Suppressor macrophage treated with lipopolysaccharide for 4 hours (primary cell): Measurements from ENCODE around the gene CHST12.
"Not testable (repeated sequence)": the region's sequence is repeated elsewhere in the genome, so short reads cannot be mapped to it uniquely, and the experiment has no call there.

Experiments
- DNase-seq: peaks from one replicate; pipeline ENCODE4 v3.0.0-alpha.2; 2020

The CHST12 gene

DNA sequence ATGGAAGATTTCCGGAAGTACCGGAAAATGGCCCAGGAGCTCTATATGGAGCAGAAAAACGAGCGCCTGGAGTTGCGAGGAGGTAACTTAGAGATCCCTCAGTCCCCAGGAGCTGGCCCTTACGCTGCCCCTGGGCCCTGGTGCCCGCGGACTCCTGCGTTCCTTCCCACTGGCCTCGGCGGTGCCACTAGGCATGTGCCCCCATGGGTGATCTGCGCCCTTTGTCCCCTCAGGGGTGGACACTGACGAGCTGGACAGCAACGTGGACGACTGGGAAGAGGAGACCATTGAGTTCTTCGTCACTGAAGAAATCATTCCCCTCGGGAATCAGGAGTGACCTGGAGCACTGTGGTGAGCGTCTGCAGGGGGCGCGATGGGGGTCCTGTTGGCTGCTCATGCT lies 24.2 kb upstream of the CHST12 start:
- no peak for DNase-seq

DNA sequence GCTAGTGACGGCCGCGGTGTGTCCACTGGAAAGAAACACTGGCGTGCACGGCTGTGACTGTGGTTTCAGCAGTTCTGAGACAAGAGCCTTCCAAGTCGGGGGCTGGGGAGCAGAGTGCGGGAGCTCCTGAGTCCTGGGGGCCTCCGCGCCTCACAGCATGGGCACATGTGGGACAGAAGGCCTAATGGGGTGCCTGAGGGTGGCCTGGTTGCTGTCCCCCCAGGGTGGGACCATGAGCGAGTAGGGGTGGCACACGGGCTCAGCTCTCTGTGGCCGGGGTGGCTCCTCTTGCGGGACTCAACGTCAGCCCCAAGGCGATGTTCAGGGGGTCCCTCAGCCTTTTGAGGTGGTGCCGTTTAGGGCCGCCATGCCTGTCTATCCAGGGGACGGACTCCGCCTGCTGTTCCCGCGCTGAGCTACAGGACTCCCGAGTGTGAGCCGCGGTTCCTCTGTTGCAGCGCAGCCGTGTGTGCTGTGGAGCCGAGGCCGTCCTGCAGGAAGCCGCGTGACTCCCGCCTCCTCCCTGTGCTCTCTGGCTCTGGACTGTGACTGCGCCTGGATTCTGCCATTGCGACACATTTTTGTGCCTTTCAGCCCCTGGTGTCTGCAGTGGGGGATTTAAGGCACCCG lies 23.5 kb upstream of the CHST12 start:
- no peak for DNase-seq

DNA sequence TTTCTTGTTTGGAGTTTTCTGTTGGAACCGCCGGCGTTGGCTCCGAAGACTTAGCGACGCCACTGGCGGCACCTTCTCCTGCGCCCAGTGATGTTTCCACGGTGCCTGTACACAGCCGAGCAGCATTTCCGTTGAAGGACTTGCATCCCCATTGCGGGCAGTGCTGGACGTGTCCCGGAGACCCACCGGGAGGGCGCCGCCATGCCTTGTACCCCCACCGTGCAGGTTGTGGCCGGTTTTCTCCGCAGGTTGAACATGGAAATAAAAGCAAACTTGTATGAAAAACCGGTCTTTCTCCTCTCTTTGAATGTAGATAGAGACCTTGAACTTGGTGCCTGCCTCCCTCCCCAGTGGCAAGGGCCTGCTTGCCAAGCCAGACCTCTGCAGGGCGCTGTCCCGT lies 22.9 kb upstream of the CHST12 start:
- DNase-seq, result no peak

DNA sequence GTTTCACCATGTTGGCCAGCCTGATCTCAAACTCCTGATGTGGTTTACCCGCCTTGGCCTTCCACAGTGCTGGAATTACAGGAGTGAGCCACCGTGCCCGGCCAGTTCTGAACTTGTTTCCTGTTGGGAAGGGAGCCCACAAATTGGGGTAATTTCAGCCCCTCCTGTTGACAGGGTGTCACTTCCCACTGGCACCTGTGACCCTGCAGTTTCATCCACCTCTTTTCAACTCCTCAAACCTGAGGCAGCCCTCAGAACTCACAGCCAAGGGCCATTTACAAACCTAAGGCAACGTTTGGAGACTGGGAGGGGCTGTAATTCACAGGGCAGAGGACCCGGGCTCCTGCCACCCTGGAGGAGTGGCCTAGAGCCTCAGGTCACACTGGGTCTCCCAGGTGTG lies 22.2 kb upstream of the CHST12 start:
- no peak for DNase-seq

DNA sequence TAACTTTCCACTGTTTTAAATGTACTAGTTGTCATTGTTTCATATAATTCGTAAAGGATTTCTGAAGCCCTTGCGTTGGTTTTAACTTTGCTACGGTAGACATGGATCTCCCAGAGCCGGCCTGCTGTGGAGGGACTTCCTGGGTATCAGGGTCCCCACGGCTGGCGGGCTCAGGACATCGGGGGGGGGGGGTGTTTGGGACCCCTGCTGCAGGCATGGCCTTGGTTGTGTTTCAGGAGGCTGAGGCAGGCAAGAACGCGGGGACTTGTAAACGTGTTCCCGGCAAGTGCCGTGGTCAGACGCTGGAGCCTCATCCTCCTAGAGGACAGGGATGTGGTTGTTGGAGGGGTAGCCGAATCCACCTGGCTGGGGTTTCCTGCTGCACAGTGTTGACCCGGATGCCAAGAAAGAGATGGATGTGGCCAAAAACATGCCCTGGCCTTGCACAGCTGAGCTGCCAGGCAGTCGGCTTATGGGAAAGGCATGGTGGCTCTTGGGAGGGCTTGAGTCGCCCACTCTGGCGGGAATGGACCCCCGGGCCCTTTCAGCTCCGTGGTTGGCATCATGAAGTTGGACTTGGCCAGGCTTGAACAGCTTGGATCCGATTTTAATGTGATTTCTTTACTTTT lies 21.4 kb upstream of the CHST12 start:
- DNase-seq, result no peak

DNA sequence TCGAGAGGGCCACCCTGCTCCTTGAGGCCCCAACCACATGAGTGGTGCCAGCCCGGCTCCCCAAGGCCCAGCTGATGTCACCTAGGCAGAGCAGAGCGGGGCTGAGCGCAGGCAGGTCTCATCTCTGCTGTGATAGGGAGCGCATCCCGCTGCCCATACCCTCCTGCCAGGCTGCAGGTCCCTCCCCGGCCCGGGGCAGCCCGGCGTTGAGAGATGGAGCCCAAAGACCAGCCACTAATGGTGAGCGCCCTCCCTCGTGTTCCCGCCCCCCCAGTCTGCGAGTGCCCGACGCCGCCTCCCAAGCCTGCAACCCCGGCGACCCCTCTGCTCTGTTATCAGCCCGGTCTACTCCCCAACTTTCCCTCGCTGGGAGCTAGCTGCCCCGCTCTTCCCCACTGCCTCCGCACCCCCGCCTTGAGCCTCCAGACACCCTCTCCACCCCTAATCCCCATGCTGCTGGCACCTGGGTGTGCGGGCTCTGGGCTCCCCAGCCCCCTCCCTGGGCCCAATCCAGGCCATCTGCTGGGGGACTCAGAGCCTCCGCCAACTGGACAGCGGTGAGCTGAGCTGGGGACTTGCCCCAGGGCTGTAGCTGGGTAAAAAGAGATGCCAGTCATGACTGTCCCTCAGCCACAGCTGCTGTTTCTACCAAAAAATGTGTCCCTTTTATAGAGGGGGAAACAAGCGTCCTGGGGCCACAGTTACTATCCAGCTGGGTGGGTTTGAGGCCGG lies 19.7 kb upstream of the CHST12 start:
- DNase-seq, result no peak

DNA sequence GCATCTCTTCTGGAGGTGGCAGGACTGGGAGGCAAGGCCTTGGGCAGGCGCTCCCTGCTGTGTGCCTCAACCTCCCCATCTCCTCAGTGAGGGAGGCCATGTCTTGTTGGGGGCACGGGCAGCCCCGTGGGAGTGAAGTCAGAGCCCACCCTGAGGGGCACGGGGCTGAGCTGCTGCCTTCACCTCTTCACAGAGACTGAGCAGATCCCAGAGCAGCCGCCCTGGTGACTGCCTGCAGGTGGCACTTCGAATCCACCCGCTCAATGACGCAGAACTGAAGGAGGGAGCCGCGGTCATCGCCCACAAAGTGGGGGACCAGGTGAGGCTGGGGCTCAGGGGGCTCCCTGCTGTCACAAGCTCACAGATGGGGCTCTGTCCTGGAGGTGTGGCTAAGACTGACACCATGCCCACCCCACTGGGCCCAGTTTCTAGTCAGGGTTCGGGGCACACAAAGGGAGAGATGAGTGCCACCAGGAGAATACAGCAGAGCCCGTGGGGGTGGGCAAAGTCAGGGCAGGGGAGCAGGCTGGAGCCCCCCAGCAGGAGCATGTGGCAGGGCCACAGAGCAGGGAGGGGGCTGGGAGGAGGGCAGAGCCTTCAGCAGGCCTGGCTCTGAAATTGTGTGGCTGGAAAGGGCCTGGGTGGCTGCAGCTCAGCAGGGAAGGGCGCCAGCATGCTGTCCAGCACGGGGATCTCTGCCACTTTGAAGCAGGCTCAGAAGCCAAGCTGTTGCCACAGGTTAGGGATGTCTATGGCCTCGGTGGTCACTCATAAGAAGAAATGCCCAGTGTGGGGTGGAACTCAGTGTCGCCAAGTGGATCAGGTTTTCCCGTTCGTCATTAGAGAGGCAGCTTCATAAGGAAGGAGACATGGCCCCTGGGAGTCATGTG lies 18.8 kb upstream of the CHST12 start:
- DNase-seq, result no peak

DNA sequence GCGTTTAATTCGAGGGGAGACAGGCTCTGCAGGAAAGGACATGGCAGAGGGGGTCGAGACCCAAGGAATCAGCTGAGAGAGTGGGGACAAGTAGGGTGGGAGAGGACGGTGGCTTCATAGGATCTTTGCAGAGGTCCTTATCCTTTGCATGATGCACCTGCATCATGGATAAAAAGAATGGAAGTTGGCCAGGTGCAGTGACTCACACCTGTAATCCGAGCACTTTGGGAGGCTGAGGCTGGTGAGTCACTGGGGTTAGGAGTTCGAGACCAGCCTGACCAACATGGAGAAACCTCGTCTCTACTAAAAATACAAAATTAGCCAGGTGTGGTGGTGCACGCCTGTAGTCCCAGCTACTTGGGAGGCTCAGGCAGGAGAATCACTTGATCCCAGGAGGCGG lies 17.3 kb upstream of the CHST12 start:
- DNase-seq, result not testable (repeated sequence)

DNA sequence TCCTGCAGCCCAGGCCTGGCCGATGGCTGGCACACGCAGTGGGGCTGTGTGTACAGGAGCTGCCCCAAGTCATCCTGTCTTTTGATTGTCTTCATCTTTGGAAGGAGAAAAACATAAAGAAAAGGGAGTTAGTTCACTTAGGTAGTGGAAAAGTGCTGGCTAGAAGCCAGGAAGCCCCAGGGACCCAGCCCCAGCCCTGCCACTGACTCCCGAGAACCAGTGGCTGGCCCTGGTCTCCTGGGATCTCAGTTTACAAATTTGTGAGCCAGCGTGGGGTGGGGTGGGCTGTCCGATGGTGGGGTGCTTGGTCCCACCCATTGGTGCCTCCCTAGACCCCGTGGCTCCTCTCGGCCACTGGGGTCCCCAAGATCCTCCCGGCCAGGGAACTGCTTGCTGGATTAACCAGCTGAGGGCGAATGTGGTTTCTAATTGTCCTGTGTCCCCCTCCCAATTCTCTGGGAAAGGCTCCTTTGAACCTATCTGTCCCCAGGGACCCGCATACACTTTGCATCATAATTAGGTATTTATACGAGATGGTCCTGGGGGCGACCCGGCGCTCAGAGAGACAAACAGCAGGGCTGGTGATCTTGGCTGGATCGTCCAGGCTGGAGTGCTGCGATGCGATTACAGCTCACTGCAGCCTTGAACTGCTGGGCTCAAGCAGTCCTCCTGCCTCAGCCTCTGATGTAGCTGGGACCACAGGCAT lies 16.3 kb upstream of the CHST12 start:
- DNase-seq, result no peak

DNA sequence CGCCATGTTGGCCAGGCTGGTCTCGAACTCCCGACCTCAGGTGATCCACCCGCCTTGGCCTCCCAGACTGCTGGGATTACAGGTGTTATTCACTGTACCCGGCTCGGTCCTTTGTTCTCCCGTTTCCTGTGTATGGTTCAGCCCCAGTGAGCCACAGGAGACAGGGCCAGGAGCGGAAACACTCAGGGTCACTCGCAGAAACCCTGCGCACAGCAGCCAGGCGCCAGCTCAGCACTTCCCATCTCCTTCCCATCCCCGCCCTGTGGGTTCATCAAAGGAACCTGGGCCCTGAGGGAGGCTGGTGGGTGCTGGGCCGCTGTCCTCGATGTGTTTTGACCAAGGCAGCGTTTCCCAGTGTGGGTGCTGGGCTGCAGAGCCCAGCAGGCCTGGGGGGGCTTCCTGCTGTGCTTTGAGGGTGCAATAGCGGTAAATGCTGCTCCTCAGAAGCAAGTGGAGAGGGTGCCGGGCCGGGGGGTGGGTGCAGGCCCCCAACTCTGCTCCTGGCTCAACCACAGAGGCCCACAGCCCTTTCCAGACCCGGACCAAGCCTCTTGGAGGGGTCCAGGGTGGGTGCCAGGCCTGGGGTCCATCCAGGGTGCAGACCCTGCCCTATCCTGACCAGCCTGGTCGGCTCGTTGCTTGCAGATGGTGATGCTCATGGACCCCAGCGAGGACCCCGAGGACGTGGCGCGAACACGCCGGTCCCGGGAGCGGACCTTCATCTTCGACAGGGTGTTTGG lies 15.3 kb upstream of the CHST12 start:
- no peak for DNase-seq

DNA sequence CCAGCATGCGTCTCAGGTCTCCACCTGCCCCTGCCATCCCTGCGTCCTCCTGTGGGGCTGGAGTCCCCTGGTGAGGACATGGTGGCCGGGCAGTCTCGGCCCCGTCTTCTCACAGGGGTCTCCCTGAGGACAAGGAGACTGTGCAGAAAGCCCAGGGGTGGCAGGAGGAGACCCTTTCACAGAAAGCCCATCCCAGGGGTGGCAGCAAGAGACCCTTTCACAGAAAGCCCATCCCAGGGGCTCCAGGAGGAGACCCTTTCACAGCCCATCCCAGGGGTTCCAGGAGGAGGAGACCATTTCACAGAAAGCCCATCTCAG lies 14.8 kb upstream of the CHST12 start:
- no peak for DNase-seq

DNA sequence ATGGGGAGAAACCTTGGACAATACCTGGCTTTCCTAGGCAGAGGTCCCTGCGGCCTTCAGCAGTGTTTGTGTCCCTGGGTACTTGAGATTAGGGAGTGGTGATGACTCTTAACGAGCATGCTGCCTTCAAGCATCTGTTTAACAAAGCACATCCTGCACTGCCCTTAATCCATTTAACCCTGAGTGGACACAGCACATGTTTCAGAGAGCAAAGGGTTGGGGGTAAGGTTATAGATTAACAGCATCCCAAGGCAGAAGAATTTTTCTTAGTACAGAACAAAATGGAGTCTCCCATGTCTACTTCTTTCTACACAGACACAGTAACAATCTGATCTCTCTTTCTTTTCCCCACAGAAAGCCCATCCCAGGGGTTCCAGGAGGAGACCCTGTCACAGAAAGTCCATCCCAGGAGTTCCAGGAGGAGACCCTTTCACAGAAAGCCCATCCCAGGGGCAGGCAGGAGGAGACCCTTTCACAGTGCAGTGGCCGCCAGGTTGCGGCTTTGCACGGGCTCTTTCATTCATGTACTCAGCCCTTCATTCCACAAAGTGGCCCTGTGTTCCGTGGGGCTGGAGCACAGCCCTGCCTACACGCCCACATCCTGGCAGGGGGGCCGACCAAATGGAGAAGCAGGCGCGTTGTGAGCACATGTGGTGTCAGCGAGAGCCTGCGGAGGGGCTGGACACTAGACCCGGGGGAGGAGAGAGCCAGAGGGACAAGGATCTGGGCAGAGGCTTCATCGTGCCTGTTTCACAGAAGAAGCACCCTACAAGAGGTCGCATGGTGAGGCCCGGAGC lies 13.2 kb upstream of the CHST12 start:
- DNase-seq, result peak; percentile 67

DNA sequence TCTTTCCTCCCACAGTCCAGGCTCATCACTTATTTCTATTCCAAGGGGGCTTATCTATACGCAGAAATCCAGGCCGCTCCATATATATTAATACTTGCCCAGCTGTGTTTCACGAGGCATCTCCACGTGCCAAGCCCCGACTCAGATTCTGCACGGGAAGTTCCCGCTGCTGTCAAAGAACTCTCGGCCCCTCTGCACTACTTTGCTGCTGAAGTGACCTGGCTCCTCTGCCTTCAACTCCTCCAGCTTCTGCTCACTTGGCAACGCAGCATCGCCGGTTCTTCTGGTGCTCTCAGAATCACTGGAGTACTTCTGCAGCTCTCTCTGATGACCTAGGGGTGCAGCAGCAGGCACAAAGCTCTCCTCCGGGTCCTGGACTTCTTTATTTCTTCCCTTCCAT lies 9.7 kb upstream of the CHST12 start:
- DNase-seq, result no peak

DNA sequence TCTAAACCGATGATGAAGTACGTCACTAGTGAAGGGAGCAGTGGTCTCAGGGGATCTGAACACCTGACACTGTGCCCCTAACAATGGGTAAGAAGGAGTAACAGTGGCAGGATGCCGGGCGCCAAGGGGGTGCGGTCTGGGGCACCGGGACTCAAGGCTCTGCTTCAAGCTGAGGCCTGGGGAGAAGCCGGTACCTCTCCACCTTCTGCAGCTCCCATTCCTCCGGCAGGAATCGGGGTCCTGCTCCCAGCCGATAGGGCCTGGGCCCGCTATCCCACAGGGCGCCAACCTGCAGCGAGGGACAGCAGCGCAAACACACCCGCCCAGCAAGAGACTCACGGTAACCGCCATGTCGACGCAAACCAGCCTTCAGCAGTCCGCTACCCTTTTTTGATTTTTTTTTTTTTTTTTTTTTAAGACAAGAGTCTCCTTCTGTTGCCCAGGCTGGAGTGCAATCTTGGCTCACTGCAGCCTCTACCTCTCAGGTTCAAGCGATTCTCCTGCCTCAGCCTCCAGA lies 8.8 kb upstream of the CHST12 start:
- no peak for DNase-seq

DNA sequence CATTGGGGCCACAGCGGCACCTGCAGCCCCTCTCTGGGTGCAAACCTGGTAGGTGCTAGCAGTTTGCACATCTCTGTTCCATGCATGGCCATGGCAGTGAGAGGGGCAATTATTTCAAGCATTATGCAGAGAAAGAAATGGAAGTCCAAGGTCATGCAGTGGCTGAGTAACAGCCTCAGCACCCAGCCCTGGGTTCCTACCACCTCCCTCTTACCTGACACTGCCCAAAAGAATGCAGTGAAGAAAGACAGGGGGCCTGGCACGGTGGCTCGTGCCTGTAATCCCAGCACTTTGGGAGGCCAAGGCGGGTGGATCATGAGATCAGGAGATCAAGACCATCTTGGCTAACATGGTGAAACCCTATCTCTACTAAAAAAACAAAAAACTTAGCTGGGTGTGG lies 4.9 kb upstream of the CHST12 start:
- no peak for DNase-seq

DNA sequence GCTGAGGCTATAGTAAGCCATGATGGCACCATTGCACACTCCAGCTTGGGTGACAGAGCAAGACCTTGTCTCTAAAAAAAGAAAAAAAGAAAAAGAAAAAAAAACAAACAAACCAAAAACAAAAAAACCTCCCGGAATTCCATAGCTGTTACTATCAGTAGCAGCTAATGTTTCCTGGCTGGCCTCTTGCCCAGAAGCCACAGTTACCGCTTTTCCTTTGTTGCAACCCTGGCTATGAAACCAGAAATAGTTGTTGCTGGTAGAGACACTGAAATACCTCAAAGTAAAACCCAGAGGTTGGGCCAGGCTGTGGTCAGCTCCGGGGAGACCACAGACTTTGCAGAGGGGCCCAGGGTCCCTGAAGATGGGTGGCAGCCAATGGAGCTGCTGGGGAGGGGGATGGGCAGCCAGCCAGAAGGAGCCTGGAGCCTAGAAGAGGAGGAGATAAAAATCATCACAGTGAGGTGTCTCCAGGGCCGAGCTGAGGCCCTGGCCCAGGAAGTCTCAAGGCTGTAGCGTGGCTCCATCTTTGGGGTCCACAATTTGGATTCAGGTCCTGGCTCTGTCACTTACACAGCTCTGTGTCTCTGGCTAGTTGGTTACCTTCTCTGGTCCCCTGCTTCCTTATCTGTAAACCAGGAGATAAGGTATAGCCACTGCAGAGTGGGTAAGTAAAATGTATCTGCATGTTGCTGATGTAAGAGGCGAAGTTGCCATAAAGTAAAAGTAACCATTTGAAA lies 3.4 kb upstream of the CHST12 start:
- peak; percentile 49 for DNase-seq

DNA sequence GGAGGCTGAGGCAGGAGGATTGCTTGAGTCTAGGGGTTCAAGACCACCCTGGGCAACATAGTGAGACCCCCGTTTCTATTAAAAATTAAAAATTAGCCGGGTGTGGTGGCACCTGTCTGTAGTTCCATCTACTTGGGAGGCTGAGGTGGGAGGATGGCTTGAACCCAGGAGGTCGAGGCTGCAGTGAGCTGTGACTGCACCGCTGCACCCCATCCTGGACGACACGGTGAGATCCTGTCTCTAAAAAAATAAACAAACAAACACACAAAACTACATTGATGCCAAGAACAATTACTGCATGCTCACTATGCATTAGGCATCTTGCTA lies 761 bp upstream of the CHST12 start:
- no peak for DNase-seq

DNA sequence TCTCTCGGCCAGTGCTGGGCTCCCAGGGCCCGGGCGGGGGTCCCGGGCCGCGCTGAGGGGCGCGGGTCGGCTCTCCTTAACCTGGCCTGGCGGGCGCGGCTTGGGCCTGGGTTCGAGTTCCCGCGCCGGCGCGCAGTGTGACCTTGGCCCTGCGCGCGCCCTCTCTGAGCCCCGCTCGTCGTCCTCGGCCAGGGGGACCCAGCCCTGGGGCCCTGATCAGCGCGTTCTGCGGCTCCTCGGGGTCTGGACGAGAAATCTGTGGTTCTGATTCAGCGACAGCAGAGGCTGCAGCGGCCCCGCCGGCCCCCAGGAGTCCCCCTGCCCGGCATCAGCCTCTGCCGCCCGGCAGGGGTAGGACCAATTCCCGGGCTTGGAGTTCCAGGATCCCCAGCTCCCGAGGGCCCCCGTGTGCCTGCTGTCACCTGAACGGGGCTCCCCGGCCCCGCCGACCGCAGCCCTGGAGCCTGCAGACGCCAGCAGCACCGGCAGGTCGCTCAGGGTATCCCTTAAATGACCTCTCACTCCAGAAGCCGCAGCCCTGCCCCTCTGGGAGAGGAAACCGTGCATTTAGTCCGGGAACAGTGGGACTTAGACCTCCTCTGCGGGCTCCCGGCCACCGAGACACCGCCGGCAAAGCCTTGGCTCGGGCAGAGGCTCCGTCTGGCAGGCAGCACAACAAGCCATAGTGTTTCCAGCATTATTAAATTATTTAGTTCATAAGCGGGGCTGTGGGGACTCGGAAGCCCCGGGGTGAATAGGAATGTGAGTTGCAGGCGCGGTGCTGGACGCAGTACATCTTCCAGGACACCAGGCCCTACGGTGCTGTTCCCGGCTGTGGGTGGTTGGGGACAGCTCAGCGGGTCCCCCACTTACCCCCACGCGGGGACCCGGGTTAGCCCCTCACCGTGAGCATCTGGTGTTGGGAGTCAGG lies 572 bp downstream of the CHST12 start:
- DNase-seq, result peak; percentile 29

DNA sequence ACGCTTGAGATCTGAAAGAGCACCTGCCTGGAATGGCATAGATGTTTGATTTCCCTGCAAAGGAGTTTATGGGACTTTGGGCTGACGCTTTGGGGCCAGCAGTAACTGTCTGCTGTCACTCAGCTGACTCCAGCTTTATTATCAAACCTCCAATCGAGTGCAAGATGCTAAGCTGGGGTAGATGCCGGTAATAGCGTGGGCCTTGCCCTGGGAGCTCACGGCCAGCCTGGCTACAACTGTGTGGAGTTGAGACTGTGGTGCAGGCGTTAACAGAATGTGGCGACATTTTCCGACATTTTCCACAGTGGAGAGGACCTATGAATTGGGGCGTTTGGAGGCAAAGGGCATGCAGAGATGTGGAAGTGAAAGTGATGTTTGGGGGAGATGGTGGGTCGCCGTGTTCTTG lies 1.3 kb downstream of the CHST12 start:
- DNase-seq, result no peak
